Esophagus muscularis mucosa (tissue), 3 donors: Measurements from ENCODE around the gene NID2.
A peak's percentile ranks its signal among the peaks of the same experiment; 100 is the strongest.

Source experiments
- POLR2A ChIP-seq: fragments of 450-650 bp; IDR thresholded peaks from one replicate; pipeline ENCODE4 v1.6.1; 2017; ENCODE audit warnings: antibody characterized with exemption, moderate library complexity, mild to moderate bottlenecking, low read depth
- POLR2AphosphoS5 ChIP-seq, 2 donors: sonication (generic); formaldehyde crosslinking; IDR thresholded peaks; one replicate each; pipeline ENCODE4 v1.6.1; 2017; ENCODE audit warnings: antibody characterized with exemption in 2 of 2
- TF ChIP-seq, protein P1 (sequence below), 3 experiments: fragments of 200-600 bp in 2 of 3; fragments of 450-650 bp in 1 of 3; sonication (generic) in 2 of 3; IDR thresholded peaks; one replicate each; pipeline ENCODE4 v1.5.1; 2017 to 2019; ENCODE audit warnings: antibody characterized with exemption in 3 of 3, mild to moderate bottlenecking in 2 of 3, moderate library complexity in 1 of 3

DNA sequence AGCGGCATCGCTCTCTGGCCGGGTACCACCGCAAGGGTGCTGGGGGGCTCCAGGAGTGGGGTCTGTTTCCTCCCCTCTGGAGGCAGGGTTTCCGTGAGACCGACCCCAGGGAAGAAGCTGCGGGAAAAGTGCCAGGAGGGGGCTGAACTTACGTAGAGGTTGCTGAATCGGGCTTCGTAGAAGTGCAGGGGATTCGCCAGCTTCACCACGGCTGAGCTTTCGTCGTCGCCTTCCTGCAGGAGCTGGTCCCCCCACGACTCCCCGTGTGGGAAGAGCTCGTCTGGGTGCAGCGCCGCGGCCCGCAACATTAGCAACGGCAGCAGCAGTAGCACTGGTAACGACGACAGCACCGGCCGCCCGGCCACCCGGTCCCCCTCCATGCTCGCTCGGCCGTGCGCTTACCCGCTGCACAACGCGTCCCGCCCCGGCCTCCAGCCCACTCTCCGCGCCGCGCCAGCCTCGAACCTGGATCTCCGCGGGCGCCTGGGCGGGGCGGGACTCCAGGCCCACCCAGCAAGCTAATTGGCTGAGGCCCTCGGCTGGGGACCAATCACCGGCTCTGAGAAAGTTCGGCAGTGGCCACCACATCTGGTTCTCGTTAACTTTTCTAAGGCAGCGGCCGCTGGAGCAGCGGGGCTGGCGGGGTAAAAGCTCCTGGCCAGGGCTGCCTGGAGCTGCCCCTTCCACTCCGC is at the start of gene NID2:
- TF ChIP-seq, protein P1, sequence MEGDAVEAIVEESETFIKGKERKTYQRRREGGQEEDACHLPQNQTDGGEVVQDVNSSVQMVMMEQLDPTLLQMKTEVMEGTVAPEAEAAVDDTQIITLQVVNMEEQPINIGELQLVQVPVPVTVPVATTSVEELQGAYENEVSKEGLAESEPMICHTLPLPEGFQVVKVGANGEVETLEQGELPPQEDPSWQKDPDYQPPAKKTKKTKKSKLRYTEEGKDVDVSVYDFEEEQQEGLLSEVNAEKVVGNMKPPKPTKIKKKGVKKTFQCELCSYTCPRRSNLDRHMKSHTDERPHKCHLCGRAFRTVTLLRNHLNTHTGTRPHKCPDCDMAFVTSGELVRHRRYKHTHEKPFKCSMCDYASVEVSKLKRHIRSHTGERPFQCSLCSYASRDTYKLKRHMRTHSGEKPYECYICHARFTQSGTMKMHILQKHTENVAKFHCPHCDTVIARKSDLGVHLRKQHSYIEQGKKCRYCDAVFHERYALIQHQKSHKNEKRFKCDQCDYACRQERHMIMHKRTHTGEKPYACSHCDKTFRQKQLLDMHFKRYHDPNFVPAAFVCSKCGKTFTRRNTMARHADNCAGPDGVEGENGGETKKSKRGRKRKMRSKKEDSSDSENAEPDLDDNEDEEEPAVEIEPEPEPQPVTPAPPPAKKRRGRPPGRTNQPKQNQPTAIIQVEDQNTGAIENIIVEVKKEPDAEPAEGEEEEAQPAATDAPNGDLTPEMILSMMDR (IDR thresholded peaks at IDR 0.05): no peak
- TF ChIP-seq POLR2A: peak; percentile 37
- TF ChIP-seq POLR2AphosphoS5 (IDR thresholded peaks at IDR 0.05): peak; percentile 85 to 93
